ENCODE measurements around the gene CDH11.

The CDH11 gene

DNA sequence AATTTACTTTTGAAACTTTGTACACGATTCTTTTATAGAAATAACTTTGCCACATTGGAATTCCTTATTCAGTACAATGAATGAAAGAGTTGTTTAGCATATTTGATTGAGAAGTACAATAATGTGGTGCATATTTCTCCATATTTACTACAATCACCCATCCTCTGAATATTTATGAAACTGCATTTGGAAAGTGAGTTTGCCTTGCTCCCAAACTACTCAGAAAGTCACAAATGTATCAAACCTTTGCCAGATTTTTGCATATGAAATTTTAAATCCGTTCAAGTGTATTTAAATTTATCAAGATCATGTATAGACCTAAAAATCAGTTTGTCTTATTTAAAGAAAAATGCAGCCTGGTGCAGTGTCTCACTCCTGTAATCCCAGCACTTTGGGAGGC, 148.7 kb downstream of the CDH11 start:
- no peak for DNase-seq

DNA sequence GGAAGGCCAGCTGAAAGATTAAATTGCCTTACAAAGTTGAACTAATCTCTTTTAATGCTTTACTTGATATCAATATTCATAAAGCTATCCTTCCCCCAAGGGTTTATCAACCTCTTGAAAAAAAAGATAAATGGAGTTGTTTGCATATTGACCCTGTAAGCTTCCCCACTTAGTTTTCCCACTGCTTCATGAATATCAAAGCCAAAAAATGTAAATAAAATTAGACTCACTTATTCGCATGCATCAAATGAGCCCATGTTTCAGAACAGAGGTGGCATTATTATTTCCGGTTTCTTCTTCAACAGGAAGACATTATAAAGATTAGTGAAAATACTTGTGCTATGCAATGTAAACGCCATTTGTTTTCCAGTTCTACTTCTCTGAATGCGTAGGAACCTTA, 150.7 kb downstream of the CDH11 start:
- DNase-seq: no peak

DNA sequence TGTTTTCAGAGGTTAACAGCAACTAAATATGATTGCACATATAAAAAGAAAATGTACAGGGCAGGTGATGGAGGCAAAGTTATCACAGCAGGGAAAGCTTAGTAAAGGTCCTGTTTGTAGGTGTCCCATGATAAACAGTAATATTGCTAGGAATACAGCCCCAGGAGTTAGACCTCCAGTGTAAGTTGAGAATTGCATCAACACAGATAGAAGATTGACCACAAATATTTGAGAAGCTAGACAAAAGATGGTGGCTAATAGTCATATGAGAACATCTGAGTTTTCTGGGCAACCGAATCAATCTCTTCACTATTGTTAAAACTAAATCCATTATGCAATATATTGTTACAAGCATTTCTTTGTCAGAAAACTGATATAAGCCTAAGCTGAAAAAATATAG, 152.6 kb downstream of the CDH11 start:
- DNase-seq: no peak

DNA sequence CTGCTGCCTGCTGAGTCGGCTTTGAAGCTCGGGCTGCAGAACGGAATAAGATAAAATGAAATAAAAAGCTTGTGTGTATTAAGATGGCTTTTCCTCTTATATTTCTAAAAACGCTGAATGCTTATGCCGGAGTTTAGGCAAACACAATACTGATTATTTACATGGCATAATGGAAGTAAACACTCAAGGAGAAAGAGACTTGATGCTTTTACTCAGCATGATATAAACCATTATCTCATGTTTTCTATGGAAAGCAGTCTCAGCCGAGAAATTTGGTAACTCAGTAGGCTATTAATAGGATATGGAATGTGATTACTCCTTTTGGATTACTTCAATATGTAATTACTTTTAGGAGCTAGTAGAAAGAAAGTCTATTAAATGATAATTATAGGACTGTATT, 153.3 kb downstream of the CDH11 start:
- no peak for DNase-seq

DNA sequence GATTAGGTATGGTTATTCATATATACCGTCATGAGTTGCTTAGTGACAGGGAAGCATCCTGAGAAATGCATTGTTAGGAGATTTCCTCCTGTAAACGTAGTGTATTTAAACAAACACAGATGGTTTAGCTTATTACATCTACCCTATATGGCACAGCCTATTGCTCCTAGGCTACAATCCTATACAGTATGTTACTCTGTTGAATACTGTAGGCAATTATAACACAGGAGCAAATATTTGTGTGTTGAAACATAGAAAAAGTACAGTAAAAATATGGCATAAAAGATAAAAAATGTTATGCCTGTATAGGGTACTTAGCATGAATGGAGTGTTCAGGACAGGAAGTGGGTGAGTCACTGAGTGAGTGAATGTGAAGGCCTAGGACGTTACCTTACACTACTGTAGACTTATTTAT, 157.7 kb downstream of the CDH11 start:
- no peak for DNase-seq

DNA sequence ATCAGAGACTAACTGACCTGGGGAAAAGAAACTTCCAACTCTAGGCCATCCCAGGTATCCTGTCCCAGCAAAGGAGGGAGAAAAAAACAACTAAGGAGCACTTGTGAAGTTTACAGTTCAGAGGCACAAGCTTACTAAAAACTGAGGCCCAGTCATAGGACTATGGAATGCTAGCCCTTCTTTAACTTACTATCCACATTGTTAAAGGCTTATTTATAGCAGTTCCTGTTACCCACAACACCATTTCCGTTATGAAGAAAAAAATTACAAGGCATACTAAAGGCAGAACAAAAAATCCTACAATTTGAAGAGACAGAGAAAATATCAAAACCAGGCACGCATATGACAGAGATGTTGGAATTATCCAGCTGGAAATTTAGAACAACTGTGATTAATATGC, 159.1 kb downstream of the CDH11 start:
- DNase-seq: no peak

DNA sequence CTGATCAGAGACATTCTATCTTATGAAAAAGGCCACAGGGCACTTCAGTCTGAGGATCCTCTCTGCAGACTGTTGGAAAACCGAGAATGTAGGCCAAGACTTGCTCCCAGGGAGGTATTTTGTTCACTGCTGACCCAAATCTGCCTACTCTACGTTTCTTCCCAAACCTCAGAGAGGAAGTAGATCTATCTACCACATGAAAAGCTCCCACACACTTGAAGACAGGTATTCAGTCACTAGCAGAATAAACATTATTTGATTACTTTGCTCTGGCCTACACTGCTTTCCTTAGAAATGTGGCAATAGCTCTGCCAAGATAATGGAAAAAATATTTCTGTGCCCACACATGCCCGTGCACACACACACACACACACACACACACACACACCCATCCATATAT, 164.6 kb downstream of the CDH11 start:
- DNase-seq: no peak

DNA sequence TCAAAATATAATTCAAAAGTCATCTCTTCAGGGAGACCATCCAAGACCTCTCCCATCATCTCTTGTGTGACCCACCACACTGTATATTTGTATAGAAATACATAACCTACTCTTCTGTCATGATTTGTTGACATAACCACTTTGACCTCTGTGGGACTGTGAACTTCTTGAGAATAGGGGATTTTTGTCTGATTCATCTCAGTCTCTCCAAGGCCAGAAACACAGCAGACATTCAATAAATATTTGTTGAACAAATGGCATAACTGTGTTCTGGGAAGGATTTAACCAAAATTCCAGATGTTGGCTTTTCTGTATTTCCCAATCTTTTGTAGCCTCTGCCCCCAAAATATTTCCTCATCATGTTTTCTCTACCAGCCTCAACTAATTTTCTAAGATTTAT, 169.7 kb downstream of the CDH11 start:
- DNase-seq: no peak

DNA sequence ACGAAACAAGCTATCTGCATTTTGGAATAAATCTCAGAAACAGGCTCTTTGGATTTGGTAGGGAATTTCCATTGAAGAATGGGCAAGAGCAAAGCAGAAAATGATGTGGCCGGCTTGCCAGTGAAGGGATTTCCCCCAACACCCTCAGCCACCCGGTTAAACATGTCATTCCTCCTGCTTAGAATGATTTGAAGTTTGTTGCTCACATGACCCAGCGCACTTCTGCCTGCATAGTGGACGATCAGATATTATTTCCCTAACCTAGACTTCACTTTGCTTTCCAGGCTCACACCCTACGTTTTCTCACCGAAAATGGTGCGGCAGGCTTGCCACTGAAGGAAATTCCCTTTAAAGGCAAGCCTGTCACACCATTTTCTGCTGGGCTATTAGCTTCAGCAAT, 170.7 kb downstream of the CDH11 start:
- no peak for DNase-seq

DNA sequence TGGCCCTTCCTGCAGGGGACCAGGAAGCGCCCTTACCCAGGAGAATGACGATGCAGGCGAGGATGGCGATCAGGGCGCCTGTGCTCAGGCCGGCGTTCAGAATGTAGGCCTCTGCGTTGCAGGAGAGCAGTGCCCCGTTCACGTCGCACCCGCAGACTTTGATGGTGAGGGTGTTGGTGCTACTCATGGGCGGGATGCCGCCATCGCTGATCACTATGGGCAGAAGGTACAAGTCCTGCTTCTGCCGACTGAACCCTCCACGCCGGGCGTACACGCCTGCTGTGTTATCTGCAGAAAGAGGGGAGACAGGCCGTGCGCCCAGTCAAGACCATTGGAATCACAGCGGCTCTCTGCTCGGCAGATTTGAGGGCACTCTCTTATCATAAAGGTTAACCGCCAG, 171.1 kb downstream of the CDH11 start:
- DNase-seq: no peak

DNA sequence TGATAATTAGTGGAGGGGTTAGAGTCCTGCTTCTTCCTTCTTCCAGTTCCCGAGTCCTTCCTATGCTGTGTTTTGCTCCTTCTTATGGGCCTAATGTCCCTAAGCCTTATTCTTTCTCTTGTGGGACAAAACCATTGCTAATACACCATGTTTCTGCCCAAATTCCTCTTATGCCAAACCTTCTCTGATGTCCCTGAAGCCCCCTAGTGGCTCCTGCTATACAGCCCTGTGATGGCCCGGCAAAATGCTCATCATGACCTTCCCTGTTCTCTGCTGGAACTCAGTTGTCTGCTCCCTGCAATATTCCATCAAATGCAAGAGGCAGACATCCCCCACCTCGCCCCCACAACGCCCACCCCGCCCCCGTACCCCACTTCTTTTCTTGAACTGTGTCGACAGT, 171.6 kb downstream of the CDH11 start:
- no peak for DNase-seq

DNA sequence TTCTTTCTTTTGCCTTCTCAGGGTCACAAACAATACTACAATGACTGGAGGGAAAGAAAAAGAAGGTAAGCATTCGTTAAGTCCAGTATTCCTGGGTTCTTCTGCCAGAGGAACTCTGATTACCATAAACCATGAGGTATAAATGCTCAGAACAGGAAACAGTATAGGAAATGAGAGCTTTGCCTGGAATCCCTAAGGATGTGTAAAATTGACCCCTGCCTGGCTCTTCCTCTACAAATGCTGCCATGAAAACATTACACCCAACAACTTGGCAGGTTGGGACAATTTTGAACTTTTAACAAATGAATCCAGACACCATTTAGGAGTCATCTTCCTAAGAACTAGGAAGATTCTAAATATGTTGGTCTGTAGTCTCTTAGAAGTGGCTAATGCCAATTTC, 173.8 kb downstream of the CDH11 start:
- no peak for DNase-seq

DNA sequence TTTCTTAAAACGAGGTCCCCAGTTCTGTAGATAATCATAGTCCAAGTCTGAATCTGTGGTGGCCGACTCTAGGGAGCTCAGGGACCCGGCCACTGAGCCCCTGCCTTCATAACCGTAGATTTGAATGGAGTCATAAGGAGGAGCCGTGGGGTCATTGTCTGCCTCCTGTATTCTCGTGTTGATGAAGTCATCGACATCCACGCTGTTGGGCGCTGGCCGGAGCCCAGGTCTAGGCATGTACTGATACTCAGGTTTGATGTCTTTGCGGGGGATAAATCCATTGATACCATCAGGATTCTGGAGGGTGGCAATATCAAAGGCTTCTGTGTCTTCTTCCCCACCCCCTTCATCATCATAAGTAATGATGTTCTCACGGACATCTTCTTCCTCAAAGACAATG, 174.2 kb downstream of the CDH11 start:
- no peak for DNase-seq

DNA sequence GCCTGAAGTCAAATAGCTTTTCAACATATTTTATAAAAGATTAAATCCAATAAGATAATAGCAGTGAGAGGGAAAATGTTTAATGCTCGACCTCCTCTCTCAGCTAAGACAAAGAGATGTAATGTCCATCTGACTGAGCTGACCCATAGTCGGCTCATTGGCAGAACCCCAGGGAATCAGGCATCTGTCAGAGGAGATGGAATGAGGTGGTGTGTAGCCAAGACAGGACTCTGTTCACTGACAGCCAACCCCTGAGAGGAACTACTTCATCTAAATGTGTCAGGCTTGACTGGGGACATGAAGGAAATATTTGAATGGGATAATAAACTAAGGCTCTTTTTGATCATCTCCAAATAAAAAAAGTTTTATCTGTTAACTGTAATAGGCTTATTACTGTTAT, 188.0 kb downstream of the CDH11 start:
- DNase-seq: no peak

DNA sequence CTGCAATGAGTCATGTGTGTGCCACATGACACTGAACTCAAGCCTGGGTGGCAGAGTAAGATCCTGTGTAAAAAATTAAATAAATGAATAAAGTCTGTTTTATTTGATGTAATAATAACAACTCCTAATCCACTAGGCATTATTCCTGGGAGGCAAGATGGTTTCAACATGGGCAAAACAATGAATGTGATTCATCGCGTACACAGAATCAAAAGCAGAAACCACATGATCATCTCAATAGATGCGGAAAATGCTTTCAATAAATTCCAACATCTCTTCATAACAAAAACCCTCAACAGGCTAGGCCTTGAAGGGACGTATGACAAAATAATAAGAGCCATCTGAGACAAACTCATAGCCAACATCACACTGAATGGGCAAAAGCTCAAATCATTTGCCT, 195.4 kb downstream of the CDH11 start:
- DNase-seq: no peak

DNA sequence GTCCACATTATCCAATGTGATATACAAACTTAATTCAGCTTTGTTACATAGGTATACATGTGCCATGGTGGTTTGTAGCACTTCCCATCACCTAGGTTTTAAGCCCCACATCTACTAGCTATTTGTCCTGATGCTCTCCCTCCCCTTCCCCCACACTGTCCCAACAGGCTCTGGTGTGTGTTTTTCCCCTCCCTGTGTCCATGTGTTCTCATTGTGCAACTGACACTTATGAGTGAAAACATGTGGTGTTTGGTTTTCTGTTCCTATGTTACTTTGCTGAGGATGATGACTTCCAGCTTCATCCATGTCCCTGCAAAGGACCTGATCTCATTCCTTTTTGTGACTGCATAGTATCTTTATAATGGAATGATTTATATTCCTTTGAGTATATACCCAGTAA, 196.7 kb downstream of the CDH11 start:
- no peak for DNase-seq

DNA sequence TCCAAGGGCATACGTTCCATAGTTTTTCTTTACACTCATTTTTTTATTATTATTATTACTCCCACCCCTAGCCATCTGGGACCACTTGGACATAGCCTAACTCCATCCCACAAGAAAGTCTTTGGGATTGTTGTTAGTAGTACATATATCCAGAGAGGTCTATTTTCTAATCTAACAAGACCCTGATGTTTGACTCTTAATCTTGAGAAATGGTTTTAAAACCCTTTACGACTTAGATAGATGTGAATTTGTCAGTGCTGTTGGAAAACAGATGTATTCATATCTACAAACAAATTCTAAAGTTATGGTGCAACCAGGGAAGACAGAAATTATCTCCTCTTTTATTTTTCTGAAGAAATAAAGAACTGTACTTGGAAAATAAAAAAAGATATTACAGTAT, 197.8 kb downstream of the CDH11 start:
- DNase-seq: no peak

DNA sequence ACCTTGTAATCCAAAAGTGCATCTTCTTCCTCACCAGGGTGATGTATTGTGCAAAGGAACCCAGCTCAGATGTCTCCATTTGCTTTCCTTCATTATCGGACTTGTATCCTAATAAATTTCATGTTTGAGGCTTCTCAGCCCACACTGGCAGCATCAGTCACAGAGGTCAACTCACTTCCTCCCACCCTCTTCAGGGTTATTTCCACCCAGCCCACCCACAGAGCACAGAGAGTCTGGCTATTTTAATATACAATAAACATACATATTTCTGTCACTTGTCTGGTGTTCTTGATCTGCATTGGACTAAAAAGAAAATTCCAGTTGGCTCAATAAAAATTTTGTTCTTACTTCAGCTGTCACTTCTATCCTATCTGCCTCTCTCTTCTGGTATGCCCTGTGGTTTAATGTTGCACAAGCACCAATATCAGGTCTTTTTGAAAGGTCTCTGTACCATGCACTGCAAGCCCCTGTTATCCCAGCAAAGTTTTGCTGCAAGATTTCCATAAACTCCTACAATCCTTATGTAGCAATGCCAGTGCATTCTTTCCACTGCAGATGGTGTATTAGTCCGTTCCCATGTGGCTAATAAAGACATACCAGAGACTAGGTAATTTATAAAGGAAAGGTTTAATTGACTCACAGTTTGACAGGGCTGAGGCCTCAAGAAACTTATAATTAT, 201.8 kb downstream of the CDH11 start:
- no peak for DNase-seq

DNA sequence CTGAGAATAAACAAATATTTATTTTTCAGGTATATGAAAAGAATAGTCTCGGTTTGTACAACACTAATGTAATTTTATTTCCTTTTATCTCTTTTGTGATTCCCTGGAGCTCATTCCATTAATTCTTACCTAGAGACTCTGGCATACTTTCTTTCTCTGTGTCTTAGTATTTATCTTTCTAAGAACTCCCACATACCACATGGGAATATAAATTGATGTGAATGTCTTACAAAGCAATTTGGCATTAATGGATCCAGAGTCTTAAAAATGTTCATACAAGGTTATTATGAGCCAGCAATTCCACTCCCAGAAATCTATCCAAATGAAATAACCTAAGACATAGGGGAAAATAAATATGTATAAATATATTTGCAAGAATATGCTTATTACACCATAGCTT, 202.7 kb downstream of the CDH11 start:
- no peak for DNase-seq

DNA sequence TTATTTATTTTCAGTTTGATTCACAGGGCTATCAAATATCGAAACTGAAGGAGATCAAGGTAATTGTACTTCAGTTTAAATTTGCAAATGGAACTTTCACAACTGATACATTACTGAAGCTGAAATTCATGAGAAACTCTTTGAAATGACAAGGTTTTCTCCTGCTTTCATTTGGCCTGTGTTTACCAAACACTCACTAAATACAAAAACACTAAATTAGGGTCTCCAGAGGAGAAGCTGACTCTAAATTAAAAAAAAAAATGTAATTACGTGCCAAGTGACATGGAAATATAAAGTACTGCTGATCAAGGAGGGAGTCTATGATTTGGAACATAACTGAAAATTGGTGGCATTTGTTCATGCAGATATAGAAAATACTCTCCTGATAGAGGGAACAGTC, 205.8 kb downstream of the CDH11 start:
- no peak for DNase-seq

DNA sequence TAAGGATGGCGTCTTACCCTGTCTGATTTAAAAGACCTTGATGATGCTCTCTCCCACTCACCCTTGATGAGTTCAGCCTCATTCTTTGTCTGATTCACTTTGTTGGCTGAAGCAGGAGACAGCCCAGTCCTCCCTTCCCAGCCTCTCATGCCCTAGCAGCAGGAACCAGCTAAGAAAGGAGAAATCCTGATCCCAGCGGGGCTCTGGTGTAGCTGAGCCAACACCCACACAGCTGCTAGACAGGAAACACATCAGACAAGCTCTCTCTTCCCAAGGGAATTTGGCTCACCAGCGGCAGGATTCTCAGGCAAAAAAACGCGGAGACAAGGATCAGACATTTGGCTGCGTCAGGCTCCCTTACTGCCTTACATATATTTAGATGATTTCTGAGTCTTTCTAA, 211.5 kb downstream of the CDH11 start:
- peak; percentile 6 for DNase-seq

DNA sequence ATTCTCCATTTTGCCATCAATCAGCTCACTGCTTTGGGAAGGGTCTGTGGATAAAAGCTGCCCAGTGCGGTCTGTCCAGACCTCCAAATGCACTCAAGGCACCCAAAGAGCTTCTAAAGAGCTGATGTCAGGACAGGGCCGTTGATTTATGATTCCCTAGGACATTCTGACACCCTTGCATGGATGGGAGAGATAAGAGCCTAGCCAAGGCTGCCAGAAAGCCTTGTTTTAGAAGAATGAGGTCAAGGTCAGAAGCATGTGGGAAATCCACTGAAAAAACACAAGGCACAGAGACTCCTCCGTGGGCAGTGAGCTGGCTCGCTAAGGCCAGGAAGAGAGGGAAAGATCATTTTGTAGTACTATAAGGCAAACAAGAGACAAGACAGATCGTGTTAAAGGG, 214.0 kb downstream of the CDH11 start:
- no peak for DNase-seq

DNA sequence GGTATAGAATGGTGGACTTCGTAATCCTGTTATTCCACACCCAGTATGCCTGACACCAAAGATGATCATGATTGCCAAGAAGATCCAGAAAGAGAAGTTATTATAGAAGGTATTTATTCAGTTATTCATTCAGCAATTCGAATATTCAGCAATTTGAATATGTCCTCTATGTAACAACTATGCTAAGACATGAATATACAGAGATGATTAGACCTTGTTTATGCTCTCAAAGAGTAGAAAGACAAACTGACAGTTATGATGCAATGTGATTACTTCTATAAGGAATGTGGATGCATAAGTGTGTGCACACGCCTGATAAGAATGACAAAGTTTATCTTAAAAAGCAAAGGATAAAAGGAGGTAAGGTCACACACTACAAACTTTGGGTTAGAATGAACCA, 218.1 kb downstream of the CDH11 start:
- no peak for DNase-seq

DNA sequence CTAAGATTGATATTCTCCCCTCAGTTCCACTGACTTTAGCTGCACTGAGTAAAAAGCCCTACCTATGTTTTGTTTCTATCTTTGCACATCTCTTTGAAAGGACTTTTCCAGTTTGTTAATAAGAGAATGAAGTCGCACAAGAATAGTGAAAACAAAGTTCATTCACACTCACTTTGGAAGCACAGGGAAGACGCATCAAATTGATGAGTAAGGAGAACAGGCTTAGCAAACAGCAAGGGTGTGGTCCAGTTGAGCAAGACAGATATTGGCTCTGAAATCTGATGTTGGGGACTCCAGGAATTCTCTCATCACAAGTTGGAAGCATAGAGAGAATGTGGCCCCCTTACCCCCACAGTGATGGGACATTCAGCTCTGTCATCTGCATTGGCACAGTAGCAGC, 221.3 kb downstream of the CDH11 start:
- DNase-seq: no peak

DNA sequence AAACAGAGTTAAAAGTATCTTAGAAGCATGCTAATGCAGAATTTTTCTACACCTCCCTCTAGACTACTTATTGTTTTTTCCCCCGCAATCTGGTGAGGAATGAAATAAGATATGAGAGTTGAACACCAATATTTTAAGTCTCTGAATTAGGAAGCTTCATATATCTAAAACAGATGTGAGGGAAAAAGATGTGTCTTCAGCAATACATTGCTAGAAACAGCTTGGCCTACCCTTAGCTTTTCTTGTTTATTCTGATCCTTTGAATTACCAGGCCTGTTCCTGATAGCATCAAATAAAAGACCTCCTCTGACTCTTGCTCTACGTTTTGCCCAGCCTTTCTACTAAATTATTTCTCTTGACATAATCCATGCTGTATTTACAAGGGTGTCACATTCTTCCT, 221.8 kb downstream of the CDH11 start:
- DNase-seq: no peak

DNA sequence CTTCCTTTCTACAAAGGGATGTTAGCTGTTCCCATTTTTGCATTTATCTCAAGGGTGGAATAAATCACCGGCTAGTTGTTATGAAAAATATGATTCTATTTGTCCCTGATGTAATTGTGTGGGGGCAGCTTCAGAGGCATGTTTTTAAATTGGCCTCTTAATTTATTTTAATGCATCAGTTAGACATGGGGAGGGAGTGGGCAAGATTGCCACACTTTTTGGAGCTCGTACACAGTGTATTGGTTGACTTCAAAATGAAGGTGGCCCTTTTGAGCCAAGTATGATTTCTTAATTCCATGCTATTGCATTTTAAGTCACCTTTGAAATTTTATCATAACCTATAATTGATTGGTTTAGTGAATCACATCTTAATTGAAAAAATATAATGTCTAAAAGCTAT, 223.7 kb downstream of the CDH11 start:
- DNase-seq: no peak

All from NCI-H526 treated with DMSO at 0.1 percent for 48 hours (cell line).